ENCODE results near the gene METTL16. TPM values are rescaled to one million over a fixed set of nuclear protein-coding genes. Genes with fewer than 3 reads are reported as not detected.

METTL16 gene
- total and polyA plus RNA-seq, 2 of the 8 experiments (the other 6 are each of a cell fraction or from before 2014, with no cell fraction given) = 22.8 to 59.4 TPM

- Histone ChIP-seq H4K91ac (replicated peaks; ENCODE audit: insufficient read length, low read length) (no peak overlapping the region), H3K18ac (ENCODE audit: extremely low read depth, low read length) (no peak overlapping the region), H3K14ac (ENCODE audit: insufficient read length) (no peak overlapping the region), H3K9ac (replicated peaks in 1 of 4; ENCODE audit: extremely low read depth in 1 of 4, low read depth in 3 of 4, low read length in 3 of 4) (no peak overlapping the region), H3K79me2 (ENCODE audit: control insufficient read depth in 1 of 2, insufficient read depth in 2 of 2, low read length in 2 of 2) (peaks cover 0 to 10% of the 10 kb centered on the region in 2 experiments; a peak in 1 of 4 replicates), H3K4ac (replicated peaks; ENCODE audit: insufficient read length, low read depth, low read length) (no peak overlapping the region), H4K8ac (ENCODE audit: extremely low read depth, insufficient read depth, low read length) (no peak overlapping the region; the same call in 1 of the 2 replicates), H2BK12ac (ENCODE audit: low read depth, low read length) (no peak overlapping the region), H3K56ac (replicated peaks; ENCODE audit: insufficient read length, low read depth, low read length) (no peak overlapping the region), H3K36me3 (ENCODE audit: control insufficient read depth in 2 of 4, insufficient read depth in 4 of 4, low read length in 3 of 4) (peaks cover 0 to 8% (median 5%) of the 10 kb centered on the region in 4 experiments; a peak in 3 of 8 replicates), H3K4me2 (ENCODE audit: insufficient read depth in 1 of 2, low read depth in 2 of 2, low read length in 2 of 2) (no peak overlapping the region), H4K20me1 (replicated peaks in 1 of 2; ENCODE audit: control insufficient read depth in 1 of 2, insufficient read depth in 2 of 2, low read length in 2 of 2) (peaks cover 9% of the 10 kb centered on the region in 2 experiments), H4K5ac (ENCODE audit: insufficient read length, low read depth, low read length) (no peak overlapping the region), H2AFZ (ENCODE audit: low read length) (no peak overlapping the region), H2AK5ac (ENCODE audit: low read depth, low read length) (no peak overlapping the region), H2BK15ac (ENCODE audit: low read length) (no peak overlapping the region), H3K4me1 (replicated peaks in 1 of 4; ENCODE audit: control insufficient read depth in 3 of 4, insufficient read depth in 4 of 4, low read length in 3 of 4) (peaks cover 0 to 15% (median 7%) of the 10 kb centered on the region in 4 experiments; a peak in 5 of 7 replicates), H3K23me2 (ENCODE audit: low read depth, low read length) (no peaks in the 10 kb centered on the region), H3K27me3 (replicated peaks in 1 of 4; ENCODE audit: control insufficient read depth in 3 of 4, extremely low read depth in 1 of 4, insufficient read depth in 3 of 4, low read length in 3 of 4) (no peaks in the 10 kb centered on the region), H3K9me3 (ENCODE audit: insufficient read depth in 2 of 2, low read depth in 1 of 2, low read length in 1 of 2) (no peaks in the 10 kb centered on the region), H3K23ac (ENCODE audit: insufficient read length) (no peak overlapping the region), H2BK120ac (replicated peaks; ENCODE audit: low read depth, low read length) (no peak overlapping the region), H2BK5ac (ENCODE audit: low read depth, low read length) (no peak overlapping the region), H3K79me1 (ENCODE audit: low read depth, low read length) (peaks cover 5% of the 10 kb centered on the region; the same call in 1 of the 2 replicates), H3K27ac (ENCODE audit: low read depth, low read length) (no peak overlapping the region), H3K4me3 (ENCODE audit: extremely low read depth in 1 of 4, insufficient read depth in 2 of 4, low read depth in 3 of 4, low read length in 4 of 4) (no peak overlapping the region), H2BK20ac (ENCODE audit: low read length) (no peak overlapping the region)
- 92% methylated on average over 21 of the region's 22 CpGs; no CpG with 5 or more reads in 1 of the 2 experiments for WGBS, 2 experiments (ENCODE audit: extremely low coverage in 1 of 2, insufficient coverage in 1 of 2, insufficient read length in 1 of 2, insufficient replicate concordance in 2 of 2, low coverage in 1 of 2, low lambda C conversion rate in 2 of 2, missing lambda C conversion rate in 1 of 2)
- ChIA-PET POLR2A (ENCODE audit: partially characterized antibody) (interaction anchor here (1.1 to 15.4 kb wide), 4 partner anchors 15 to 25 kb away, joined by 3 to 193 read pairs (median 22); partner anchors contain the start of gene MNT), CTCF (ENCODE audit: partially characterized antibody) (interaction anchor here (0.8 to 11.8 kb wide), 3 partner anchors 17 to 30 kb away, joined by 4 to 209 read pairs (median 9); no protein-coding TSS in a partner anchor)
- DNase-seq (ENCODE audit: low read depth in 1 of 2, low spot score in 2 of 2) (no peak), FAIRE-seq (no peak)
- TF ChIP-seq MAFK (IDR thresholded peaks at IDR 0.05; ENCODE audit: low read depth, low read length) = no peak
- no peak for TF ChIP-seq TAF7 (optimal IDR thresholded peaks at IDR 0.05; ENCODE audit: borderline replicate concordance, low read depth, low read length)
- TF ChIP-seq JUN (IDR thresholded peaks at IDR 0.05; ENCODE audit: low read depth, low read length) = no peak
- TF ChIP-seq JUND (IDR thresholded peaks at IDR 0.05; ENCODE audit: low read length) = no peak
These were observed 125.1 kb downstream of the METTL16 start for GRCh38 chr17:2386400-2387085.
